GM08714 (cell line): ENCODE measurements around the gene ETV1.

Experiments used
- H3K4me3 ChIP-seq: fragments of 200-500 bp; sonication (Bioruptor generic); 2 replicates; pipeline ENCODE4 v1.5.1; 2014; ENCODE audit warnings: mild to moderate bottlenecking, low read length, inconsistent platforms
- ZNF274 ChIP-seq: IDR thresholded peaks from 2 replicates; pipeline ENCODE4 v1.6.1; 2012; ENCODE audit warnings: mild to moderate bottlenecking, low read depth, low read length

Gene ETV1

DNA sequence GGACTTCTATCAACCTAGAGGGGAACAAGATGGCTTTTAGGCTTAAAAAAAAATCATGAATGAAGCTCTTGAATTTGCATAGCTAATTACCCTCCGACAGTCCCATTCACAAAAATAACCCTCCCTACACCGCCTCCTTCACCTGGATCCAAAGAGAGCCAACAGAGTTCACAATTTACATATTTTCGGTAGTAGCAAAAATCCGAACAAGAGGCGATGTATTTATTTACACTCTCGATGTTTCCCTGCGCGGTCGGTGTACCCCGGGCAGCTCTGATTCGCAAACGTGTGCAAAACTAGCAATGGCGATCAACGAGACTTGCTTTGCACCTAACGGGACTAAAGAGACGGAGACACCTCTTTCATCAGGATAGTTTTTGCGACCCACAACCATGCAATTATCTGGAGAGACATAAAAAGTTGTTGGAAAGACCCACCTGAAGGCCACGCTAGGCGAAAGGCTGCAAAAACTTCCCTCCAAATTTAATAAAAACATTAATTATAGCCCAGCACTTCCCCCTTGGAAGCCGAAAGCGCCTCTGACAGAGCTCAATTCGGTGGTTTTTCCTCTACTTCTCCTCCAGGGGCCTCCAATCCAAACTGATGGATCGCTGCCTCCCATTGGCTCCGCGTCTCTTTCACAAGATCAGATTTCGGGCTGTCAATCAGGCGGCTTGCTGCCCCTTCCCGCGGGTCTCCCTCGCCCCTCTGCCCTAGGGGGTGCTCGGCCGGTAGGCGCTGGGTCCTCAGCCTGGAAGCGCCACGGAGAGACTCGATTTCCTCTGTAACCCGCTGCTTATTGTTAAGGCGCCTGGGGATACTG is at the start of gene ETV1:
ETV1 (minus strand) TSS at position 541 of the 823 bp plus-strand sequence. CDS start 614 bp downstream, outside the sequence.
- no peak for TF ChIP-seq ZNF274
- H3K4me3 ChIP-seq: peak within 1 kb of the TSS; percentile 37

DNA sequence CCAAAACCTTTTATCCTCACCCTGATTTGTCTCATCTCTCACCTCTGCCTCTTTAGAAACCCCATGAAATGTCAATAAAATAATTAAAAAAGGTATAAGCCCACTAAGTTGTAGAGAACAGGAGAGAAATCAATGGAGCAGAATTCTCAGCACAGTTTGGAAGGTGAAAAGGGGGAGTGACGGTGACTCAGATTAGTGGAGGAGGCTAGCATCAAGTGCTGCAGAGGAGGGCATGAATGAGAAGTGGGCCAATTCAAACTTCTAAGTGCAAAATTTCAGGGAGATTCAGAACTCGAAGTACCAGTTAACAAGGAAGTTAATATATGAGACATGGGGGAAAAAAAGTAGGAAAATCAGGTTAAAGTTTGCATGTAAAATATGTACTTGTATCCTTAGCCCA is 34.9 kb upstream of the ETV1 start:
- TF ChIP-seq ZNF274: no peak
- H3K4me3 ChIP-seq: no peak overlapping the region

DNA sequence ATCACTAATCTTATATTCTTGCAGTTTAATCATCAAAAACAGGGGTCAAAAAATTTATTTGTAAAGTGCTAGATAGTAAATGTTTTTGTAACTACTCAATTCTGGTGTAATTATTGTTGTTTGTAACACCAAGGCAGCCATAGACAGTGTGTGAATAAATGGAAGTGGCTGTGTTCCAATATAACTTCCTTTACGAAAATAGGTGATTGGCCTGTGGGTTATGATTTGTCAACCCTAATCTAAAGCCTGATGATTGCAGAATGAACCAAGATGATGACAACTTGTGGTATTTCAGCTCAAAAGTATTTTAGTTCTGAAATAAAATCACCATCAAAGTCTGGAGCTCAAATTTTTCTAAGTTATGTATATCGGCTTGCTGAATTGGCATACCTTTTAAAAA is 34.4 kb upstream of the ETV1 start:
- TF ChIP-seq ZNF274: no peak
- H3K4me3 ChIP-seq: no peak overlapping the region

DNA sequence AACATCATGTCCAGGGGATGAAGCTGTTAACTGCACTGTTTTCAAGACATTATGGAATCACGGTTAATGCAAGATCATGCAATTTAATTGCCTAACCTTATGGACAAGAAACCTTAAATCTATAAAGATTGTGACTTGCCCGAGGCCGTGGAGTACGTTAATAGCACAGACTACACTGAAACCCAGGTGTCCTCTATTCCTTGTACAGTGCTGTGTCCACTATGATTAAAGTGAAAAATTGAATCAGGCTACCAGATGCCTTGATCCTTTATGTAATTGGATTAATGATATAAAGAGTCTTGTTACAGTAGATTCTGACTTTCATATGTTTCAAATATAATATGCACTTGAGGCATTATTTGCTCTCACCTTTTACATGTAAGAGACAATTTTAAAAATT is 33.9 kb upstream of the ETV1 start:
- no peak overlapping the region for H3K4me3 ChIP-seq

DNA sequence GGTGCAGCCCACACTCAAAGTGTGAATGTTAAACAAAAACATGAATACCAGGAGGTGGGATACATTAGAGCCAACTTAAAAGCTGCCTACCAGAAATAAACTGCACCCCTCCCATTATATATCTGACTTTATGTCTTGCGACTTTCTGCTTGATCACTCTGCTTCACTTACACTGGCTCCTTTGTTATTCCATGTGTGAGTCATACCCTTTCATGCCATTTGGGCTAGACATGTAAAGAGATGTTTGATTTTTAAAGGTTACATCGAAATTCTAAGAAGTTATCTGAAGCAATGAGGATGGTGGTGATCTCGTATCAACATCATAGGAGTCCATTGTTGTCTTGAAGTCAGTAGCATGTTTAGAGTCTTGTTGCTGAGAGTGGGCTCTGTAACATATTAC is 31.6 kb upstream of the ETV1 start:
- TF ChIP-seq ZNF274: no peak
- no peak overlapping the region for H3K4me3 ChIP-seq

More for the DNA sequence above, 33.9 kb upstream of the ETV1 start:
- no peak for TF ChIP-seq ZNF274

DNA sequence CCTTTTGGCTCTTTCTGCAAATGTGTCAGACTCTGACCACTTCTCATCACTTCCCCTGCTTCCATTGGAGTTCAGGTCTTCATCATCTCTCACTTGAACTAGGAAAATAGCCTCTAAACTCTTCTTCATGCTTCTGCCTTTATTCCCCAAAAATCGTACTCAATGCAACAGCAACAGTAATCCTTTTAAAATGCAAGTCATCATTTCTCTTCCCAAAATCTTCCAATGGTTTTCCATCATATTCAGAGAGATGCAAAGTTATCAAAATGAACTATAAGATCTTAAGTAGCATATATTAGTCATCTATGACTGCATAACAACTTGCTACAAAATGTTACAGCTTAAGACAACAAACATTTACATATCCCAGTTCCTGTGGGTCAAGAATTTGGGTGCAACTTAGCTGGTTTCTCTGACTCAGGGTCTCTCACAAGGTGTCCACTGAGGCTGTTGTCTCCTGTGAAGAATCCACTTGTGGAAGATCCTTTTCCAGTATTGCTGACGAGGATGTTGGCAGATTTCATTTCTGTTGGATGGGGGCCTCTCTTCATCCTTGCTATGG is 31.0 kb upstream of the ETV1 start:
- no peak overlapping the region for H3K4me3 ChIP-seq
- TF ChIP-seq ZNF274: no peak

DNA sequence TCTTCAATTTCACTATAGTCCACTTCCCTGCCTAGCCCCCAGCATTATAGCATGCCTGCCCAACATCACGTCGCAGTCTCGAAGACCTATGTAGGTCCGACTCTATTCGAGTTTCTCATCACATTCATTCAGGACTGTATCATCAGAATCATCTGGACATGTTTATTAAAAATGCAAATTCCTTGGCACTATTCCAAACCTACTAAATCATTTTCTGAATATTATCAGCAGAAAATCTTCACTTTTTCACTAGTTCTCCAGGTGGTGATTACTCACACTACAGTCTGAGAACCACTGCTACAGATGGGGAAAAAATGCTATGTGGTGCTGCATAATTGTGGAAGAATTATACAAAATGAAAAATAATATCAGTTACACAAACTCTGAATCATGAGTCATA is 29.3 kb upstream of the ETV1 start:
- H3K4me3 ChIP-seq: no peak overlapping the region
- no peak for TF ChIP-seq ZNF274

DNA sequence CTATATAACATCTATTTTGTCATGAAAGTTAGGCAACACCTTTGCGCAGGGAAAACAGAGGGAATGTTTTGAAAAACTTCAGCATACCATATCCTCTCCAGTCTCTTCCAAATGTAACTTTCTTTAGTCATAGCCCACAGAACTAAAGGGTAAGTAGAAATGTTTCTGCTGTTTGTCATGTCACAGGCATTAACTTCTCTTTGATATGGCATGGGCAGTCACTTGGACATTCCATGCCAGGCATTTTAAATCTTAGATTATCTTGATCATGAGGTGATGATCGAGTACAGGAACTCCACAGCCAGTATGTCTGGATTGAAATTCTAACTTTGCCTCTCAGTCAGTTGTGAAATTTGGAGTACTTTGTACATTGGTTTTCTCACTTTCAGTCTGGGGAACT is 27.5 kb upstream of the ETV1 start:
- TF ChIP-seq ZNF274: no peak
- no peak overlapping the region for H3K4me3 ChIP-seq

GRCh38 chr7:14013898-14014297 is 24.4 kb upstream of the ETV1 start:
- no peak for TF ChIP-seq ZNF274
- H3K4me3 ChIP-seq: no peak overlapping the region

DNA sequence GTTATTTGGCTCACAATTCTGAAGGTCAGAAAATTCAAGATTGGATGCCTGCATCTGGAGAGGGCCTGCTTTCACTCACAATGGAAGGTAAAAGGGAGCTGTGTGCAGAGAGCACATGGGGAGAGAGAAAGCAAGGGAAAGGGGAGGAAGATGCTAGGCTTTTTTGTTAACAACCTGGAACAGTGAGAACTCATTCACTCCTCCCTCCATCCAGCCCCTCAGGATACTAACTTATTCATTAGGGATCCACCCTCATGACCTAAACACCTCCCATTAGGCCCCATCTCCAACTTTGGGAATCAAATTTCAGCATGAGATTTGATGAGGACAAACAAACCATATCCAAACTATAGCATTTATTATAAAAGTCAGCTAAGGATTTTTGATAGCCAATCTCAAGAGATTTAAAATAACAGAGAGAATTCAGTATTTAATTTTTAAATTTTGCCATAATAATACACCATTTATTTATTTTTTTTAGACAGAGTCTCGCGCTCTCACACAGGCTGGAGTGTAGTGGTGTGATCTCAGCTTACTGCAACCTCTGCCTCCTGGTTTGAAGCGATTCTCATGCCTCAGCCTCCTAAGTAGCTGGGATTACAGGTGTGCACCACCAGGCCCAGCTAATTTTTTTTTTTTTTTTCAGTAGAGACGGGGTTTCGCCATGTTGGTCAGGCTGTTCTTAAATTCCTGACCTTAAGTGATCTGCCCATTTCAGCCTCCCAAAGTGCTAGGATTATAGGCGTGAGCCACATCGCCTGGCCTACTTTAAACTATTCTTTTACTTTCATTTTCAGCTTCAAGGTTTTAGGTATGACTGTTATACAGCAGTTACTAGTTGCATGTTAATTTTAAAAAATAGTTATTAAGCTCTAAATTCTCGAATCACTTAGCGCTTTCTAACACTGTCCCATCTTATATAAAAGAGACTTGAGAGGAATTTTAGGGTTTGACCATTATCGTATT is 20.3 kb upstream of the ETV1 start:
- no peak overlapping the region for H3K4me3 ChIP-seq
- no peak for TF ChIP-seq ZNF274

DNA sequence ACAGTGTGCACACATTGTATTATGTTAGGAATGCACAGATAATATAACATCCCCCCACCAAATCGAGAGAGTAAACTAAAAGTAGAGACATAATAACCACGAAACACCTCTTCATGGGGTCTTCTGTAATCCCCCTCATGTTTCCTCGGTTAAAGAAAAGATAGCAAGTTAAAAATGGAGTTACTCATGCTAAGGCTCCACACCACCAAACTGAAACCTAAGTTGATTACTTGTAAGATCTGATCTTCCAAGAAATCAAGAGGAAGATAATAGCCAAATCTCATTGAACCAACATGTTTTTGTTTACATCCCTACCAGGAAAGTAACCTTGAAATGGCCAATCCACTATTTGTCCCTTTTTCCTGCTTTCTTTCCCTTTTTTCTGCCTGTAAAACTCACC is 11.7 kb upstream of the ETV1 start:
- TF ChIP-seq ZNF274: no peak
- H3K4me3 ChIP-seq: no peak overlapping the region

- H3K4me3 ChIP-seq: no peak overlapping the region
- TF ChIP-seq ZNF274: no peak
These were observed 10.8 kb upstream of the ETV1 start for GRCh38 chr7:14000247-14000646.

DNA sequence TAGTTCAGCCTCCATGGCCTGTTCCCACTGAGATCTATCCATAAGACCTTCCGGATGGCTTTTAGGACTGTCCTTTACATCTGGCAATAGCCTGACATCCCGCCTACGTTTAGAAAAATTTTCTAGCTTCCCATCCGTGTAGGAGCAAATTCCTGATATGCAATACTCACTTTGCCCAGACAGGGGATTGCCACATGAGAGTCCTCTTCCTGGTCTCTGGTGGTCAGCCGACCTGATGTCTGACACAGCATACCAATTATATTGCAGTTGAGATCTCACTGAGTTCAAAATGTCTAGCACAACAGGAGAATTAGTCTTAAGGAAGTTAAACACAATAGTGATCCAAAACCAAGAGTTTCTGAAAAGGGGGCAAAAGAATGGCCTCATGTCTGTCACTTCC is 9.4 kb upstream of the ETV1 start:
- H3K4me3 ChIP-seq: no peak overlapping the region
- TF ChIP-seq ZNF274: no peak

- TF ChIP-seq ZNF274: no peak
- H3K4me3 ChIP-seq: no peak overlapping the region
These were observed 3.1 kb upstream of the ETV1 start for GRCh38 chr7:13992596-13992964.

- TF ChIP-seq ZNF274: no peak
- H3K4me3 ChIP-seq: peak overlapping the region; percentile 37; the same call in 1 of the 2 replicates
These were observed 2.5 kb upstream of the ETV1 start for GRCh38 chr7:13991791-13992595.
